ENCODE results near the gene AVPR1B.

AVPR1B gene

DNA sequence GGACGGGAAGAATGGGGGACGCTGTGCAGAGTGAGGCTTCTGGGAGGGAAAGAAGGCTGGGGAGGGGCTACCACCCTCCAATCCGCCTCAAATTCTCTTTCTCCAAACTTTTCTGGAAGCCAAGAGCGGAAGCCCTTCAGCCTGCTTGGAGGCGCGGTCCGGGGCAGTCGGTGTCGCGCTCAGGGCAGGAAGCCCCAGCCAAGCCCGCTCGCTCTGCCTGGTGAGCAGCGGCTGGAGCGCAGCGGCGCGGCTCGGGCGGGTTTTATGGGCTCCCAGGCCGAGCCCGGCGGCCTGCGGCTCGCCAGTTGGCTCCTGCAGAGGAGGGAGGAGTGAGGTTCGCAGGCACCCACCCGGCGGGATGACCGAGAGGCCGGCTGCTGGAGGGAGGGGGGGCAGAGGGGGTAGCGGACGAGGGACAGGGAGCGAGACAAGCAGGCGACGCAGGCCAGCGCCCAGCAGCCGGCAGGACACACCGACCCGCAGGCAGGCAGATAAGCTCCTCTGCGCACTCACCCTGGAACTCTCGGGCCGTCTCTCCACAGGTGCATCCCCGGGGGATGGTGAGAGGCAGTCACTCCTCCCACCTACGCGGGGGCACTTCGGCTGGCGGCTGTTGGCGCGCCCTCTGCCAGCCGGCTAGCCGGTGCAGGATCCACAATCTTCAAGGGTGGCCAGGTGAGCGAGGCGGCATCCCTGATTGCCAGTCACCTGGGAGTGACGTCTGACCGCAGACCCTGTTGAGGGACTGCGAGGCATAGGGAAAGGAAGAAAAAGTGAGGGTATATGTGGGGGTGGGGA, at the start of gene AVPR1B:
AVPR1B (minus strand) TSS at position 238 of the 798 bp plus-strand sequence. CDS start 498 bp downstream, outside the sequence.
- DNase-seq (ENCODE audit: low read depth in 2 of 2): no peak

DNA sequence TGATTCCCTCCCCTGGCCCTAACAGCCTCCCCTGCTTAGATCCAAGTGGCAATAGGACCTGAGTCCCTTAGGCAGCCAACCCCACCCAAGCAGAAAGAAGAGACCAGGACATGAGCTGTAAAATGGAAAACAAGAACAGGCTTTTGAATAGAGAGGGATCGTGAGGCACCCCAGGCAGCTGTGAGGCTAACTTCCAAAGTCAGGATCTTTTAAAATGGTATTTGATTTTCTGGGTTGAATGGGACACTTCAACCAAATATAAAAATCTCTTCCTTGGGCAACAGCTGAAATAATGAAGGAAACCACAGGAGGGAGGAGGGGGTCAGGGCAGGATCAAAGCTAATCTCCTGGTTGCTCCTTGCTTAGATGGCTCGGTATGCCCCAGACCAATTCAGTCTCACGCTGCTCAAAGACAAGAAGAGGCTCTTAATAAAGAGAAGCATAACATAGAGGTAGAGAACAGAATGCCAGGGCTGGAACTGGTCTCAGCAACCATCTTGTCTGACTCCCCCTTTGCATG, 28.6 kb upstream of the AVPR1B start:
- no peak for DNase-seq (ENCODE audit: low read depth in 2 of 2)

GRCh38 chr1:206144605-206145004, 27.4 kb upstream of the AVPR1B start:
- DNase-seq (ENCODE audit: low read depth in 2 of 2): no peak

DNA sequence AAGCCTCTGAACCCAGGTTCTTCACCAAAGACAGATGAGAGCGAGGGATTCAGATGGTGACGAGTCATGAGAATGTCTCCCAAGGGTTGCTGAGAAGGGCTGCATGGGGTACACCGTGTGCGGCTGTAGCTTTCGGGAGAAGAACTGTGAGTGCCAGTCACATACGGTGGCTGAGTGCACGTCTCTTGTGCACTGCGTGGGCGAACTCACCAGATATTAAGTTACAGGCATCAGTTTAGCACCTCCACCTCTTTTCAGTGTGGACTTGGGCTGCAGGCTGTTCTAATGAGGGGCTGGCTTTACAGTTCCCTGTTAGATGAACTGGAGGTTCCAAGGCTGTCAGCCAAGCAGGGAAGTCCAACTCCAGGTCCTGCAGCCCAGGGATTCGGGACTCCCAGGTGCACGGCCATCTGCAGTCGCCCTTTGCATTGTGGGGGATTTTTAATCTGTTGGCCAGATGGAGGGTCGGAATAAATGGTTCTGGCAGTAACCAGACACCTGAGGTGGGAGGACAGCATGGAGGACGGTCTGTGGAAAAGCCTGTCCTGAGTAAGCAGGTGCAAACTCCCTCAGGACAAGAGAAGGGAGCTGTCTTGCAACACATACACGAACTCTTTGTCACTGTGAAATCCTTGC, 26.5 kb upstream of the AVPR1B start:
- DNase-seq (ENCODE audit: low read depth in 2 of 2): no peak

GRCh38 chr1:206142770-206143169, 25.6 kb upstream of the AVPR1B start:
- DNase-seq (ENCODE audit: low read depth in 2 of 2): no peak

DNA sequence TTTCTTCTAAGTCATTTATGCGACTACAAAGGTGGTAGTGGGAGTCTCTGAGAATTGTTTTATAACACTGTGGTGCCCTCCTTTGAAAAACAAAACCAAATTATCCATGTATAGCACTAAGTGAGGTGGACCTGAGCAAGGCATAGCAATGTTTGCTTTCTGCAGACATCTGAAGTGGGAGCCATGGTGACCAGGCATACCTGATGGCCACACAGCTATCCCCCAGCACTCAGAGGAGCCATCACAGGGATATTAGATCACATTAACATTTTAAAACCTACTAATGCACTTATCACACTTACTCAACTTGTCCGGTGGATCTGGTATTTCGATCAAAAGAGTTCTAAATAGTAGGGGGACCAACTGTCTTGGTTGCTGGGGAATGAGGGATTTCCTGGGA, 24.8 kb upstream of the AVPR1B start:
- DNase-seq (ENCODE audit: low read depth in 2 of 2): no peak

- DNase-seq (ENCODE audit: low read depth in 2 of 2): no peak
Observed at GRCh38 chr1:206136241-206136640, 19.1 kb upstream of the AVPR1B start.

DNA sequence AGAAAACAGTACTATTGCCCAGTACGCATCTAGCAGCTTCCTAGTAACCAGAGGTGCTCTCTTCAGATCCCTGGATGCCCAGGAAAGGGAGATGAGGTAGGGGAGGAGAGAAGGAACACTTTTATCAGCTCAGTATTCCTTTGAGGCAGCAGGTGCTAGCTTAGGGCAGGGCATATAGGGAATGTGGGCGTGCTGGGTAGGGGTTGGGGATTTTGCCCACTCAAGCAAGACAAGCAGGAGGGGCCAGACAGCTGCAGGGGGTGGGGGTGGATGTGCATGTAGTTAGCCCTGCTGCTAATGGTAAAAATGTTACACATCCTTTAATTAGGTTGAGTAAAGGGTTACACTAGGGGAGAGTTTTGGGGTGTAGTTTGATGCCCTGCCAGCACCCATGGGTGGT, 18.1 kb upstream of the AVPR1B start:
- no peak for DNase-seq (ENCODE audit: low read depth in 2 of 2)

GRCh38 chr1:206133751-206134415, 16.7 kb upstream of the AVPR1B start:
- DNase-seq (ENCODE audit: low read depth in 2 of 2): no peak

- DNase-seq (ENCODE audit: low read depth in 2 of 2): no peak
Observed at GRCh38 chr1:206131037-206131436, 13.8 kb upstream of the AVPR1B start.

- DNase-seq (ENCODE audit: low read depth in 2 of 2): no peak
Observed at GRCh38 chr1:206128196-206128595, 11.0 kb upstream of the AVPR1B start.

DNA sequence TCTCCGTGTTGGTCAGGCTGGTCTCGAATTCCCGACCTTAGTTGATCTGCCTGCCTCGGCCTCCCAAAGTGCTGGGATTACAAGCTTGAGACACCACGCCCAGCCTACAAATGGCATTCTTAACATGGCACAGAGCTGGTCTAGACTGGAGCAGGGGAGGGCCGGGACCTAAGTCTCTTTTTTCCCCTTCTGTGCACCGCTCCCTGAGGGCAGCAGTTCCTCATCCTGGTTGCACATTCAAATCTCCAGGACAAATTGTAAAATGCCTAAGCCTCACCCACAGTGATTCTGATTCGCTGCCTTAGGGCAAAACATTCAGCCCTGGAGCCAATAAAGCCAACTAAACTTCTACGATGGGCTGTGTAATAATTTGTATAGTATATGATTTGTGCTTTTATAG, 10.1 kb upstream of the AVPR1B start:
- DNase-seq (ENCODE audit: low read depth in 2 of 2): no peak

DNA sequence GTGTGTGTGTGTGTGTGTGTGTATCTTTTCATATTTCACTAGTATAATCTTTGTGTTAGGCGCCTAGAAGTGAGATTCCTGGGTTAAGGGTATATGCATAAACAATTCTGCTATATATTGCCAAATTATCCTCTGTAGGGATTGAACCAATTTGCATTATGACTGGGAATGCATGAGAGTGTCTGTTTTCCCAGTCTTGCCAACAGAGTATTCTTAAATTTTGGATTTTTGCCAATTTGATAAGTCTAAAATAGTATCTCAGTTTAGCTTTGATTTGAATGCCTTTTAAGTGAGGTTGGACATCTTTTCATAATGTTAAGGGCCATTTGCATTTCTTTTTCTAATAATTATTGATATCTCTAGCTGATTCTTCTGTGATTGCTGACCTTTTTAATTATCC, 8.2 kb upstream of the AVPR1B start:
- no peak for DNase-seq (ENCODE audit: low read depth in 2 of 2)

DNA sequence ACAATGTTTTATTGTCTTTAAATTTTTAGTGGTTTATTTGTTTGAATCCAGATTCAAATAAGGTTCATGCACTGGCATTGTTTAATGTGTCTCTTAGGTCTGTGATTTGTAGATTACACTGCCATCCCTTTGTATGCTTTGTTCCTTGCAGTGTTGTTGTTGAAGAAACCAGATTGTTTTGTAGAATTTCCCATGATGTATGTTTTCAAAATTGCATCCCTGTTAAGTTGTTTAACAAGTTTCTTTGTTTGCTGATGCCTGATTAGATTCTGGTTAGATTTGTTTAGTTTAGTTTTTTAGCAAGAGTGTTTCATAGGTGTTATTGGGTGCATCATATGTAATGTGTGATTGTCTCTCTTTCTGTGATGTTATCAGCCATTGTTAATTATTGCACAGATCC, 5.5 kb upstream of the AVPR1B start:
- no peak for DNase-seq (ENCODE audit: low read depth in 2 of 2)

DNA sequence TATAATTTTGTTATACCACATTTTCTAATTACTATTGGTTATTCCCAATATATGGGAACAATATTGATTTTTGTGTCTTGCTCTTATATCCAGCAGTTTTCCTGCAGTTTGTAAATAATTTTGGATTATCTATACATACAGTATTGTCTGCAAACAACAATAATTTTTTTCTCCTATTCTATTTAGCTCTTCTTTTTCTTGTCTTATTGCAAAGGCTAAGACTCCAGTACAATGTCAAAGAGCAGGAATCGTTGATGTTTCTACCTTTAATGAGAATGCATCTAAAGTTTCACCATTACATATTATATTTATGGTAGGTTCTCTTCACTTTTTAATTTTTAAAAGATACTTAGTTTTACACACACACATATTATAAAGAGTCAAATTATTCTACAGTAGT, 4.1 kb upstream of the AVPR1B start:
- no peak for DNase-seq (ENCODE audit: low read depth in 2 of 2)

- DNase-seq (ENCODE audit: low read depth in 2 of 2): no peak
Observed at GRCh38 chr1:206120406-206120805, 3.2 kb upstream of the AVPR1B start.

GRCh38 chr1:206116873-206117150, 376 bp downstream of the AVPR1B start:
- no peak for DNase-seq (ENCODE audit: low read depth in 2 of 2)

GRCh38 chr1:206116191-206116872, 856 bp downstream of the AVPR1B start:
- DNase-seq (ENCODE audit: low read depth in 2 of 2): no peak

DNA sequence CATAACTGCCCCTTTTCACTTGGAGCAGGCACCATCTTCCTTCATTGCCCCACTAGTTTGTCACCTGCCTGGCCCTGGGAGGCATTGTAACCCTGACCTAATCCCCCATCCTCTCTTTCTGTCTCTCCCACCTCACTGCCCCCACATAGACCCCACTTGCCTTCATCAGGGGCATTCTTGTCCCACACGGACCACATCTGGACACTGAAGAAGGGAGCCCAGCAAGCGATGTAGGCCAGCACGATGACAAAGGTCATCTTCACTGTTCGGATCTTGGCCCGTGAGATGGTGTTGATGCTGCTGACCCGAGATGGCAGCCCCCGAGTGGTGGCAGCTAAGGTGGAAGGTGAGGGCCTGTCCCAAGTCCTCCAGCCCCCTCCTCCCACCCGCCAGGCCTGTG, 1.4 kb downstream of the AVPR1B start:
- no peak for DNase-seq (ENCODE audit: low read depth in 2 of 2)

- no peak for DNase-seq (ENCODE audit: low read depth in 2 of 2)
Observed at GRCh38 chr1:206114692-206115640, 2.2 kb downstream of the AVPR1B start.

DNA sequence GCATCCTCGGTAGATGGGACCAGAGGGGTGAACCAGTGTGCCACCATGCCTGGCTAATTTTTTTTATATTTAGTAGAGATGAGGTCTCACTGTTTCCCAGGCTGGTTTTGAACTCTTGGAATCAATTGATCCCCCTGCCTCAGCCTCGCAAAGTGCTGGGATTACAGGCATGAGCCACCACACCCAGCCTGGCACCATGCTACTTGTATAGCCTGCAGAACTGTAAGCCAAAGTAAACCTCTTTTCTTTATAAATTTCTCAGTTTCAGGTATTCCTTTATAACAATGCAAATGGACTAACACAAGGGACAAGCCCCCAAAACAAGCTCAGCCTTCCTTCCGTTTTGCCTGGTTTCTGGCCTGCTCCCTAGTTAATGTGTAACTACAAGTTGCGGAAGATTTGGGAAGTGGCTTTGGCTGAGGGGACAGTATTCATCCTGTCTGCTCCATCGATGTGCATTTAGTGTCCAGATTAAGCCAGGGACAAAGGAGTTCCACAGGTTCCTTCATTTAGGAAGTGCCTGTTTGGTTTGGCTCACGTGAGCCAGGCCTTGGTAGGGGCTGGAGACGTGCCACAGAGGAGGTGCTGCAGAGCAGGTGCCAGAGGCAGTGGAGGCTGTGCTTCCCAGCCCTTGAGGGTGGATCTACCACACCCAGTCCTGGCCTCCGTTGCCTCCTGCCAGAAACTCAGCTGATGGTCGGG, 4.4 kb downstream of the AVPR1B start:
- no peak for DNase-seq (ENCODE audit: low read depth in 2 of 2)
